A549 (cell line): Measurements from ENCODE around the gene FBXL22. TPM values are rescaled to one million over a fixed set of nuclear protein-coding genes. Genes with fewer than 3 reads are reported as not detected.

Source experiments
- ATAC-seq, 2 experiments: fragments of 200-7000 bp in 1 of 2; fragments of >200 bp in 1 of 2; cut with Nextera tagmentation in 1 of 2; cut with Tn5 transposase in 1 of 2; 3 replicates each; pipeline versions ENCODE4 v1.8.0 to v1.9.1; 2018 to 2020; ENCODE audit warnings: mild to moderate bottlenecking in 1 of 2, moderate library complexity in 1 of 2
- CTCF ChIA-PET: fragments of 300-600 bp; sonication (Branson Sonifier 250); formaldehyde crosslinking; extraction: SDS; loops from one replicate; lab custom pipeline; 2021; ENCODE audit warnings: antibody characterized with exemption, inconsistent platforms; lab: Yijun Ruan, JAX
- POLR2A ChIA-PET: fragments of 350-600 bp; formaldehyde crosslinking; extraction: SDS; loops from one replicate; lab custom pipeline; 2021; ENCODE audit warnings: antibody characterized with exemption, inconsistent platforms; lab: Yijun Ruan, JAX
- DNase-seq, 2 experiments: peaks; one replicate each; pipeline versions ENCODE4 v3.0.0 to v3.0.0-alpha.2; 2011 to 2016; ENCODE audit warnings: low read depth in 1 of 2, low spot score in 1 of 2
- FAIRE-seq: peaks from 2 replicates; lab custom pipeline; 2011; peaks lifted over from hg19 to GRCh38; lab: Jason Lieb, UNC
- H3K27ac ChIP-seq, 2 experiments: fragments of >200 bp; sonication (Bioruptor Twin); formaldehyde crosslinking; 3 replicates each; pipeline ENCODE4 v1.5.1; 2016 to 2017
- H3K4me1 ChIP-seq: fragments of >200 bp; sonication (Bioruptor Twin); formaldehyde crosslinking; 3 replicates; pipeline ENCODE4 v1.6.1; 2016
- H3K4me2 ChIP-seq: fragments of >200 bp; sonication (Bioruptor Twin); formaldehyde crosslinking; 3 replicates; pipeline ENCODE4 v1.6.1; 2016
- H3K4me3 ChIP-seq: fragments of >200 bp; sonication (Bioruptor Twin); formaldehyde crosslinking; 3 replicates; pipeline ENCODE4 v1.5.1; 2016
- H3K9me3 ChIP-seq: fragments of >200 bp; sonication (Bioruptor Twin); formaldehyde crosslinking; 3 replicates; pipeline ENCODE4 v1.6.1; 2016
- BHLHE40 ChIP-seq: IDR thresholded peaks from 2 replicates; pipeline ENCODE4 v1.6.1; 2012; ENCODE audit warnings: low read depth, low read length, inconsistent platforms
- EHMT2 ChIP-seq: fragments of 200-600 bp; sonication (generic); IDR thresholded peaks from 2 replicates; pipeline ENCODE4 v1.6.1; 2016; ENCODE audit warnings: antibody characterized with exemption, low read depth, mild to moderate bottlenecking, moderate library complexity
- ELK1 ChIP-seq: fragments of 150-350 bp; IDR thresholded peaks from 2 replicates; pipeline ENCODE4 v1.6.1; 2014; ENCODE audit warnings: low read depth, mild to moderate bottlenecking, low read length
- ESRRA ChIP-seq: fragments of 150-350 bp; IDR thresholded peaks from 2 replicates; pipeline ENCODE4 v1.6.1; 2014; ENCODE audit warnings: mild to moderate bottlenecking, low read length, borderline replicate concordance
- FOSB ChIP-seq: fragments of 250-450 bp; sonication (Bioruptor Pico); IDR thresholded peaks from 2 replicates; pipeline ENCODE4 v1.5.0; 2020; ENCODE audit warnings: mild to moderate bottlenecking, moderate library complexity
- FOXS1 ChIP-seq: fragments of 250-450 bp; sonication (Bioruptor Pico); IDR thresholded peaks from 2 replicates; pipeline ENCODE4 v1.5.0; 2020; ENCODE audit warnings: mild to moderate bottlenecking, moderate library complexity
- HDAC2 ChIP-seq: fragments of 200-600 bp; sonication (generic); IDR thresholded peaks from 2 replicates; pipeline ENCODE4 v1.6.1; 2016
- HOXB5 ChIP-seq: fragments of 250-450 bp; sonication (Bioruptor Pico); IDR thresholded peaks from 2 replicates; pipeline ENCODE4 v1.5.0; 2020; ENCODE audit warnings: mild to moderate bottlenecking, moderate library complexity
- KDM5A ChIP-seq: fragments of 200-600 bp; sonication (generic); IDR thresholded peaks from 2 replicates; pipeline ENCODE4 v1.6.1; 2016; ENCODE audit warnings: antibody characterized with exemption, mild to moderate bottlenecking
- MAFK ChIP-seq: fragments of 450-650 bp; IDR thresholded peaks from 2 replicates; pipeline ENCODE4 v1.6.1; 2014; ENCODE audit not compliant: partially characterized antibody
- MAX ChIP-seq: IDR thresholded peaks from 2 replicates; pipeline ENCODE4 v1.6.1; 2012
- MAZ ChIP-seq: fragments of 150-350 bp; IDR thresholded peaks from 2 replicates; pipeline ENCODE4 v1.6.1; 2014; ENCODE audit warnings: antibody characterized with exemption, low read depth, low read length, borderline replicate concordance
- PBX3 ChIP-seq: IDR thresholded peaks from 2 replicates; pipeline ENCODE4 v1.6.1; 2012
- POLR2A ChIP-seq: IDR thresholded peaks from 2 replicates; pipeline ENCODE4 v1.6.1; 2012; ENCODE audit warnings: mild to moderate bottlenecking, low read length
- RAD21 ChIP-seq, 2 experiments: fragments of >200 bp in 1 of 2; sonication (Bioruptor Twin) in 1 of 2; formaldehyde crosslinking in 1 of 2; IDR thresholded peaks in 1 of 2; conservative IDR thresholded peaks in 1 of 2; 2 replicates in 1 of 2; 3 replicates in 1 of 2; pipeline ENCODE4 v1.6.1; 2012 to 2018; ENCODE audit warnings: inconsistent platforms in 1 of 2
- TFCP2L1 ChIP-seq: fragments of 250-450 bp; sonication (Bioruptor Pico); IDR thresholded peaks from 2 replicates; pipeline ENCODE4 v1.5.0; 2021; ENCODE audit warnings: mild to moderate bottlenecking
- ZFP36 ChIP-seq: fragments of 450-650 bp; IDR thresholded peaks from 2 replicates; pipeline ENCODE4 v1.6.1; 2014; ENCODE audit warnings: borderline replicate concordance; ENCODE audit not compliant: partially characterized antibody
- ZSCAN20 ChIP-seq: fragments of 250-450 bp; sonication (Bioruptor Pico); IDR thresholded peaks from 2 replicates; pipeline ENCODE4 v1.8.0; 2022; ENCODE audit warnings: mild to moderate bottlenecking, moderate library complexity
- WGBS: methylation state at CpG from one replicate; pipeline ENCODE4 v1.1.6; 2017; ENCODE audit errors: missing lambda C conversion rate; 5-methylcytosine and 5-hydroxymethylcytosine counted together
- polyA plus RNA-seq, 4 experiments: library from polyadenylated mRNA; depleted of rRNA in 3 of 4; stranded (reverse); fragments of >200 nt; fragmentation: RNase III in 1 of 4; extraction: RNeasy Plus Mini Kit Qiagen cat#74134 plus additional on column Dnase treatment in 1 of 4; gene quantifications; 2 replicates in 3 of 4; 3 replicates in 1 of 4; pipeline ENCODE4 v1.2.3, GENCODE V29; 2011 to 2017
- TF ChIP-seq, protein P1 (sequence below): fragments of 250-450 bp; sonication (Bioruptor Pico); IDR thresholded peaks from 2 replicates; pipeline ENCODE4 v1.5.0; 2021; ENCODE audit warnings: mild to moderate bottlenecking, moderate library complexity, borderline replicate concordance

Gene FBXL22
- polyA plus RNA-seq, 2 of the 4 experiments (the other 2 are of a cell fraction): 0.18 to 0.23 TPM

GRCh38 chr15:63606308-63606707, 9.1 kb downstream of the FBXL22 start:
- WGBS: 59% methylated on average over 2 of the region's 2 CpGs
- ATAC-seq (no peak), FAIRE-seq (no peak), DNase-seq (no peak)
- H3K4me1 ChIP-seq: peaks cover 17% of the 10 kb centered on the region
- H3K4me2 ChIP-seq: no peak overlapping the region
- ChIA-PET POLR2A (no interaction called here), CTCF (interaction anchor here (0.9 to 8.6 kb wide), 5 partner anchors 9 to 461 kb away, joined by 3 to 101 read pairs (median 8); partner anchors contain the start of genes DAPK2 and FBXL22)
- H3K9me3 ChIP-seq: no peaks in the 10 kb centered on the region
- H3K27ac ChIP-seq: no peak overlapping the region
- TF ChIP-seq MAZ (no peak), RAD21 (conservative IDR thresholded peaks at IDR 0.05 in 1 of 2, IDR thresholded peaks at IDR 0.05 in 1 of 2) (no peak), ZFP36 (no peak), TFCP2L1 (no peak)
- no peak overlapping the region for H3K4me3 ChIP-seq

- CTCF ChIA-PET: interaction anchor here (1.1 to 8.6 kb wide), 27 partner anchors 11 to 545 kb away, joined by 3 to 166 read pairs (median 7); partner anchors contain the start of genes CIAO2A, DAPK2 and FBXL22
- H3K4me1 ChIP-seq: peaks cover 17% of the 10 kb centered on the region
- 88% methylated on average over 15 of the region's 15 CpGs for WGBS
- POLR2A ChIA-PET: no interaction called here
- no peak overlapping the region for H3K27ac ChIP-seq
- no peak overlapping the region for H3K4me2 ChIP-seq
- FAIRE-seq (no peak), DNase-seq (no peak), ATAC-seq (no peak)
- TF ChIP-seq FOXS1 (no peak), ELK1 (no peak), MAX (no peak)
- TF ChIP-seq, protein P1, sequence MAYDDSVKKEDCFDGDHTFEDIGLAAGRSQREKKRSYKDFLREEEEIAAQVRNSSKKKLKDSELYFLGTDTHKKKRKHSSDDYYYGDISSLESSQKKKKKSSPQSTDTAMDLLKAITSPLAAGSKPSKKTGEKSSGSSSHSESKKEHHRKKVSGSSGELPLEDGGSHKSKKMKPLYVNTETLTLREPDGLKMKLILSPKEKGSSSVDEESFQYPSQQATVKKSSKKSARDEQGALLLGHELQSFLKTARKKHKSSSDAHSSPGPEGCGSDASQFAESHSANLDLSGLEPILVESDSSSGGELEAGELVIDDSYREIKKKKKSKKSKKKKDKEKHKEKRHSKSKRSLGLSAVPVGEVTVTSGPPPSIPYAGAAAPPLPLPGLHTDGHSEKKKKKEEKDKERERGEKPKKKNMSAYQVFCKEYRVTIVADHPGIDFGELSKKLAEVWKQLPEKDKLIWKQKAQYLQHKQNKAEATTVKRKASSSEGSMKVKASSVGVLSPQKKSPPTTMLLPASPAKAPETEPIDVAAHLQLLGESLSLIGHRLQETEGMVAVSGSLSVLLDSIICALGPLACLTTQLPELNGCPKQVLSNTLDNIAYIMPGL (CRISPR knock-in tag): no peak
- H3K9me3 ChIP-seq: no peaks in the 10 kb centered on the region
- no peak overlapping the region for H3K4me3 ChIP-seq
Measured at GRCh38 chr15:63608989-63609388, 11.8 kb downstream of the FBXL22 start.

DNA sequence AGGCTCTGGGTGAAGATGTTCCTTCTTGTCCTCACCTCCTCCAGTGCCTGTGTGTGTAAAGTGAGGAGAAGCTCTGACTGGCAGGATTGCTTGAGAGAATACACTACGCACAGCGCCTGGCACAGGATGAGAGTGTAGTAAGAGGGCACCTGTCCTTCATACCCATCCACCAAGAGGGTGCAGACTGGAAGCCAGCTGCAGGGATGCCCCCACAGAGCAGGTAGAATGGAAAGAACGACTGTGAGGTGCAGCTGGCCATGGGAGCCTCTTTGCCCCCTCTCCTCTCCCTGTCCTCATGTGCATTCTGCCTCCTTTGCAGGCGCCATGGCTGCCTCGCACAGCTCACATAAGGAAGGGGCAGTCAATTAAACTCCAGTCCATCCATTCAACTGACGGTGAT, 12.3 kb downstream of the FBXL22 start:
- WGBS: 68% methylated on average over 6 of the region's 6 CpGs
- peaks cover 17% of the 10 kb centered on the region for H3K4me1 ChIP-seq
- ATAC-seq (no peak), FAIRE-seq (no peak), DNase-seq (no peak)
- CTCF ChIA-PET: interaction anchor here (0.6 to 8.6 kb wide), 73 partner anchors 12 to 553 kb away, joined by 3 to 166 read pairs (median 4); partner anchors contain the start of genes CIAO2A, DAPK2, FBXL22 and PPIB
- POLR2A ChIA-PET: interaction anchor here (0.5 kb wide), 1 partner anchor 498 kb away, joined by 3 read pairs; no protein-coding TSS in a partner anchor
- TF ChIP-seq ELK1 (no peak), FOSB (CRISPR knock-in tag) (no peak), HDAC2 (no peak), KDM5A (no peak), ZFP36 (no peak), PBX3 (no peak), BHLHE40 (no peak), HOXB5 (no peak), MAX (no peak), ESRRA (no peak), MAFK (no peak), ZSCAN20 (CRISPR knock-in tag) (no peak), EHMT2 (no peak), POLR2A (no peak)
- H3K27ac ChIP-seq: 0 out of 6 replicates have a peak overlapping the region, but pooled peaks of 1 of the 2 experiments have one; percentile 13
- H3K4me3 ChIP-seq: no peak overlapping the region
- H3K9me3 ChIP-seq: no peaks in the 10 kb centered on the region
- no peak overlapping the region for H3K4me2 ChIP-seq
